Upper lobe of left lung (tissue), 4 donors: ENCODE measurements around the gene TIMM8B.

ENCODE experiments used
- CTCF ChIP-seq, 6 experiments: fragments of 450-650 bp in 4 of 6; fragments of 200-600 bp in 2 of 6; sonication (generic) in 2 of 6; IDR thresholded peaks; one replicate each; pipeline ENCODE4 v1.5.1; 2016 to 2019; ENCODE audit warnings: antibody characterized with exemption in 6 of 6
- EP300 ChIP-seq, 4 donors: sonication (generic); formaldehyde crosslinking; IDR thresholded peaks; one replicate each; pipeline ENCODE4 v1.5.1; 2017; ENCODE audit warnings: antibody characterized with exemption in 4 of 4, control low read depth in 2 of 4
- POLR2A ChIP-seq, 4 donors: fragments of 450-650 bp; IDR thresholded peaks; one replicate each; pipeline ENCODE4 v1.5.1; 2016 to 2017; ENCODE audit warnings: antibody characterized with exemption in 4 of 4, mild to moderate bottlenecking in 2 of 4
- POLR2AphosphoS5 ChIP-seq, 2 donors: sonication (generic); formaldehyde crosslinking; IDR thresholded peaks; one replicate each; pipeline ENCODE4 v1.5.1; 2017; ENCODE audit warnings: antibody characterized with exemption in 2 of 2

GRCh38 chr11:112042961-112043304 lies 43.6 kb downstream of the TIMM8B start:
- no peak for TF ChIP-seq CTCF (IDR thresholded peaks at IDR 0.05)
- TF ChIP-seq POLR2A (IDR thresholded peaks at IDR 0.05), result no peak
- no peak for TF ChIP-seq EP300 (IDR thresholded peaks at IDR 0.05)
- no peak for TF ChIP-seq POLR2AphosphoS5 (IDR thresholded peaks at IDR 0.05)
